ENCODE data around the gene SRPRB.

SRPRB gene

GRCh38 chr3:133868758-133869475 is 63.3 kb downstream of the SRPRB start:
- DNase-seq (ENCODE audit: low read depth), result no peak
- TF ChIP-seq, protein P1, sequence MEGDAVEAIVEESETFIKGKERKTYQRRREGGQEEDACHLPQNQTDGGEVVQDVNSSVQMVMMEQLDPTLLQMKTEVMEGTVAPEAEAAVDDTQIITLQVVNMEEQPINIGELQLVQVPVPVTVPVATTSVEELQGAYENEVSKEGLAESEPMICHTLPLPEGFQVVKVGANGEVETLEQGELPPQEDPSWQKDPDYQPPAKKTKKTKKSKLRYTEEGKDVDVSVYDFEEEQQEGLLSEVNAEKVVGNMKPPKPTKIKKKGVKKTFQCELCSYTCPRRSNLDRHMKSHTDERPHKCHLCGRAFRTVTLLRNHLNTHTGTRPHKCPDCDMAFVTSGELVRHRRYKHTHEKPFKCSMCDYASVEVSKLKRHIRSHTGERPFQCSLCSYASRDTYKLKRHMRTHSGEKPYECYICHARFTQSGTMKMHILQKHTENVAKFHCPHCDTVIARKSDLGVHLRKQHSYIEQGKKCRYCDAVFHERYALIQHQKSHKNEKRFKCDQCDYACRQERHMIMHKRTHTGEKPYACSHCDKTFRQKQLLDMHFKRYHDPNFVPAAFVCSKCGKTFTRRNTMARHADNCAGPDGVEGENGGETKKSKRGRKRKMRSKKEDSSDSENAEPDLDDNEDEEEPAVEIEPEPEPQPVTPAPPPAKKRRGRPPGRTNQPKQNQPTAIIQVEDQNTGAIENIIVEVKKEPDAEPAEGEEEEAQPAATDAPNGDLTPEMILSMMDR (IDR thresholded peaks at IDR 0.05; ENCODE audit: low read depth, low read length, missing control alignments), result no peak
- H3K4me3 ChIP-seq (ENCODE audit: low read depth, low read length), result no peak overlapping the region
- in situ Hi-C loops (cut with HindIII; ENCODE audit: low sequenced_read_pairs), result no loop called here

DNA sequence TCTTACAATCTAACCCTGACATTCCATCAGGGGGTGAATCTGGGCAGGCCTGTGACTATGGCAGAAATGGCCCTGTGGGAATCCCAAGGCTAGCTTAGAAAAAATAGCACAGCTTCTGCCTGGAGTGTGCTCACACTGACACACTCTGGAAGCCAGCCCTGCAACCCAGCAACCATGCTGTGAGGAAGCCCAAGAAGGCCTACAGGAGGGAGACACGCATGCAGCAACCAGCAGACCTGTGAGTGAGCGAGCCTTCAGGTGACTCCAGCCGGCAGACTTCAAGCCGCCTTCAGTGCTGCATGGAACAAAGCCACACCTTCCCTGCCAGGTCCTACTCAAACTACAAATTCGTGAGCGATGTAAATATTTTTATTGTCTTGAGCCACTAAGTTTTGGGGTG is 64.0 kb downstream of the SRPRB start:
- DNase-seq (ENCODE audit: low read depth), result no peak
- in situ Hi-C loops (cut with HindIII; ENCODE audit: low sequenced_read_pairs), result no loop called here
- H3K4me3 ChIP-seq (ENCODE audit: low read depth, low read length), result no peak overlapping the region
- TF ChIP-seq, protein P1 (IDR thresholded peaks at IDR 0.05; ENCODE audit: low read depth, low read length, missing control alignments), result no peak

GRCh38 chr3:133870822-133871221 is 65.2 kb downstream of the SRPRB start:
- DNase-seq (ENCODE audit: low read depth), result no peak
- H3K4me3 ChIP-seq (ENCODE audit: low read depth, low read length), result no peak overlapping the region
- TF ChIP-seq, protein P1 (IDR thresholded peaks at IDR 0.05; ENCODE audit: low read depth, low read length, missing control alignments), result no peak
- in situ Hi-C loops (cut with HindIII; ENCODE audit: low sequenced_read_pairs), result no loop called here

Data from astrocyte of the cerebellum (primary cell).